Measurements from ENCODE around the gene OR3A2.
"Not testable (repeated sequence)": the region's sequence is repeated elsewhere in the genome, so short reads cannot be mapped to it uniquely, and the experiment has no call there.

Gene OR3A2

DNA sequence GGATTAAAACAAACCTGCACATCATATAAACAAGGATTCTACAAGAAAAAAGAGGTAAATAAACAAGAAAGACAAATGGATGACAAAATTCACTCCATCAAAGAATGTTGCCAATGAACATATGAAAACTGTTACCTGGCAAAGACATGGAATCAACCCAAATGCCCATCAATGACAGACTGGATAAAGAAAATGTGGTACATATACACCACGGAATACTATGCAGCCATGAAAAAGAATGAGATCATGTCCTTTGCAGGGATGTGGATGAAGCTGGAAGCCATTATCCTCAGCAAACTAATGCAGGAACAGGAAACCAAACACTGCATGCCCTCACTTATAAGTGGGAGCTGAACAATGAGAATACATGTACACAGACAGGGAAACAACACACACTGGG is 92.6 kb downstream of the OR3A2 start:
- not testable (repeated sequence) for DNase-seq

- DNase-seq, result no peak
Observed at GRCh38 chr17:3282901-3283300, 103.2 kb downstream of the OR3A2 start.

DNA sequence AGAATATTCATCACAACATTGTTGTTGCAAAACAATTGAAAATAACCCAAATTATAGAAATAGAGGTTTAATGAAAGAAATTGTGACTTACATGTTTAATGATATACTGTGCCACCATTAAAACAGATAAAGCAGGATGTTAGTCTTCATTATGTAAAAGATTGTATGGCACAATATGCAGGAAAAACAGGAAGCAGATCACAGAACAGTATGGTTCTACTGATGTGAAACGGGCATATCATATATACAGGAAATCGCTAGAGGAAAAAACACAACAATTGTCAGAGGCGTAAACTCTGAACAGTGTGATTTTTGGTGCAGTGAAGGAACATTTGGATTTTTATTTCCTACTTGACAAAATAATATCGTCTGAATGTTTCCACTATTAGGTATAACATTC is 110.0 kb downstream of the OR3A2 start:
- DNase-seq, result no peak

GRCh38 chr17:3271072-3271848 is 114.8 kb downstream of the OR3A2 start:
- no peak for DNase-seq

DNA sequence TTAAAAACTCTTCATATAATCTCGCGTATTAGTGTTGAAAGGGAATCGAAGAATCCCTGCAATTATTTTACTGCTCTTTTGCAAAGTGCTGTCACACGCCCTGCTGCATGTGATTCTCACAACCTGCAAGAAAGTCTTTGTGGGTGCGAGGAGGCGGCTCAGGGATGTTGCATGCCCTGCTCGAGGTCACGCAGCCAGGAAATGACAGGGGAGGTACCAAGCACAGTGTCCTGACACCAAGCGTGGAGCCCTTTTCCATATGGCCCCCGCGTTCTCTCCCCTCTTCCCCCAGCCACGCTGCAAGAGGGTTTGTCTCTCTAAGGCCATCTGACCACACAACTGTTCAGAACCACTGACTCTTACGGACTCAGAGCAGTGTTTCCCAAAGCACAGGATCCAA is 125.5 kb downstream of the OR3A2 start:
- DNase-seq, result no peak

- DNase-seq, result no peak
Observed at GRCh38 chr17:3260163-3260562, 125.9 kb downstream of the OR3A2 start.

DNA sequence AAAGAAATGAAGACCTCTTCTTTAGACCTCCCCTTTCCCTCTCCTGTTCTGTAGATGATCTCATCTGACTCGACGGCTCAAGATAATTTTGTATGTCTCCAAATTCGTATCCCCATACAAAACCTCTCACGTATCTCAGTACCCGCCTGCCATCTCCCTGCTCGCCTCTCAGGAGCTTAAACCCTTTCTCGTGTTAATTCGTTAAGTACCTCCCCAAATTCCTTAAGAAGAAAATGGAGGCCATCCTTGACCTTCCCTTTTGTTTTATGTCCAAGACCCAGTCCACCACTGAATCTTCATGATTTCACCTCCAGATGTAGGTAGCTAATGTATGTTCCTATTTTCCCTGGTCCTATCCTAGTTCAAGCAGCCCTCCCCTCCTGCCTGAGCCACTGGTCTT is 129.5 kb downstream of the OR3A2 start:
- no peak for DNase-seq

DNA sequence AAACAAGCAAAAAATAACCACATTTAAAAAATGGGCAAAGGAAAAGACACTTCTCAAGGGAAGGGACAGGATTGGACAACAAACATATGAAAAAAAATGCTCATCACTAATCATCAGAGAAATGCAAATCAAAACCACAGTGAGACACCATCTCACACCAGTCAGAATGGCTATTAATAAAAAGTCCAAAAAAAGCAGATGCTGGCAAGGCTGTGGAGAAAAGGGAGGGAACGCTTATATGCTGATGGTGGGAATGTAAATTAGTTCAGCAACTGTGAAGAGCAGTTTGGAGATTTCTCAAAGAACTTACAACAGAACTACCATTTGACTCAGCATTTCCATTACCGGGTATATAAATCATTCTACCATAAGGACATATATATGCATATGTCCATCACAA is 137.1 kb downstream of the OR3A2 start:
- not testable (repeated sequence) for DNase-seq

GRCh38 chr17:3244841-3245240 is 141.3 kb downstream of the OR3A2 start:
- DNase-seq, result not testable (repeated sequence)

GRCh38 chr17:3241044-3241443 is 145.1 kb downstream of the OR3A2 start:
- DNase-seq, result not testable (repeated sequence)

DNA sequence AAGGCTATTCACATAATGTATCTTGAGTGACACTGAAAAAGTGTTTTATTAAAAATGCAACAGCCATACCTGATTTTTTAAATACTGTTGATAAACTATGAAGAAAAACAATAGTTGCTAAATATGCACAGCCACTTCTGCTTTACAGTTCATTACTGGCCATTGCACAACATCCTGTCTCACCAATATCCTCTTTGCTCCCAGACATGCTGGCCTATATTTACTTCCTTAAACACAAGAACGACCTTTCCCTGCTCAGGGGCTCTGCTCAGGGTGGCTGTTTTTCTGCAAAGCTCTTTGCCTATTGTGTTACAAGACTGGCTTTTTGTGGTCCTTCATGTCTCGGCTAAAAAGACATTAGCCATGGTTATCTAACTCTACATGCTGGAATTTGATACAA is 147.4 kb downstream of the OR3A2 start:
- DNase-seq, result not testable (repeated sequence)

GRCh38 chr17:3232300-3232699 is 153.8 kb downstream of the OR3A2 start:
- DNase-seq, result not testable (repeated sequence)
